H1 (cell line): Measurements from ENCODE around the gene ELOVL6. TPM values are rescaled to one million over a fixed set of nuclear protein-coding genes. Genes with fewer than 3 reads are reported as not detected.

Experiments used
- CTCF ChIA-PET: fragments of 300-600 bp; sonication (Branson Sonifier 250); formaldehyde crosslinking; loops from one replicate; lab custom pipeline; 2021; ENCODE audit not compliant: partially characterized antibody; lab: Charles Lee
- POLR2A ChIA-PET: fragments of 300-600 bp; sonication (Branson Sonifier 250); formaldehyde crosslinking; loops from one replicate; lab custom pipeline; 2021; ENCODE audit warnings: inconsistent platforms; ENCODE audit not compliant: partially characterized antibody; lab: Charles Lee
- DNase-seq, 2 experiments: peaks; one replicate each; pipeline versions ENCODE4 v3.0.0 to v3.0.0-alpha.2; 2010 to 2022; ENCODE audit warnings: low spot score in 2 of 2, low read depth in 1 of 2, mixed read lengths in 1 of 2
- FAIRE-seq: peaks from 2 replicates; lab custom pipeline; 2011; peaks lifted over from hg19 to GRCh38; lab: Jason Lieb, UNC
- H2AFZ ChIP-seq: 2 replicates; pipeline ENCODE4 v1.8.1; 2012; ENCODE audit warnings: low read length, inconsistent platforms
- H2AK5ac ChIP-seq: 2 replicates; pipeline ENCODE4 v1.6.1; 2013; ENCODE audit warnings: low read depth, low read length
- H2BK120ac ChIP-seq: replicated peaks from 2 replicates; pipeline ENCODE3; 2013; ENCODE audit warnings: low read depth, low read length, inconsistent platforms
- H2BK12ac ChIP-seq: 2 replicates; pipeline ENCODE4 v1.6.1; 2013; ENCODE audit warnings: low read depth, low read length
- H2BK15ac ChIP-seq: 2 replicates; pipeline ENCODE4 v1.6.1; 2013; ENCODE audit warnings: low read length
- H2BK20ac ChIP-seq: 2 replicates; pipeline ENCODE4 v1.6.1; 2013; ENCODE audit warnings: low read length
- H2BK5ac ChIP-seq: 2 replicates; pipeline ENCODE4 v1.6.1; 2013; ENCODE audit warnings: low read depth, low read length
- H3K14ac ChIP-seq: 2 replicates; pipeline ENCODE4 v1.6.1; 2013; ENCODE audit warnings: inconsistent platforms; ENCODE audit not compliant: insufficient read length
- H3K18ac ChIP-seq: 2 replicates; pipeline ENCODE4 v1.6.1; 2013; ENCODE audit warnings: low read length; ENCODE audit errors: extremely low read depth
- H3K23ac ChIP-seq: 2 replicates; pipeline ENCODE4 v1.6.1; 2013; ENCODE audit warnings: inconsistent platforms; ENCODE audit not compliant: insufficient read length
- H3K23me2 ChIP-seq: 2 replicates; pipeline ENCODE4 v1.6.1; 2013; ENCODE audit warnings: low read depth, low read length
- H3K27ac ChIP-seq: 2 replicates; pipeline ENCODE4 v1.6.1; 2011; ENCODE audit warnings: low read depth, low read length, inconsistent platforms
- H3K27me3 ChIP-seq, 4 experiments: replicated peaks in 1 of 4; 1 replicate in 1 of 4; 2 replicates in 3 of 4; pipeline versions ENCODE4 v1.6.1 to v1.8.1; 2011 to 2013; ENCODE audit warnings: low read length in 3 of 4, mild to moderate bottlenecking in 3 of 4, inconsistent platforms in 2 of 4, mixed read lengths in 2 of 4, moderate library complexity in 1 of 4; ENCODE audit not compliant: control insufficient read depth in 3 of 4, insufficient read depth in 3 of 4; ENCODE audit errors: extremely low read depth in 1 of 4
- H3K36me3 ChIP-seq, 4 experiments: 2 replicates each; pipeline versions ENCODE4 v1.6.1 to v1.8.1; 2011 to 2013; ENCODE audit warnings: mild to moderate bottlenecking in 4 of 4, low read length in 3 of 4, moderate library complexity in 2 of 4, control low read depth in 1 of 4, inconsistent platforms in 1 of 4; ENCODE audit not compliant: insufficient read depth in 4 of 4, control insufficient read depth in 2 of 4
- H3K4ac ChIP-seq: replicated peaks from 2 replicates; pipeline ENCODE3; 2013; ENCODE audit warnings: low read length, low read depth, mixed read lengths, inconsistent platforms; ENCODE audit not compliant: insufficient read length
- H3K4me1 ChIP-seq, 4 experiments: replicated peaks in 1 of 4; 1 replicate in 1 of 4; 2 replicates in 3 of 4; pipeline versions ENCODE4 v1.6.1 to v1.8.1; 2011 to 2013; ENCODE audit warnings: low read length in 3 of 4, inconsistent platforms in 2 of 4, mixed read lengths in 1 of 4; ENCODE audit not compliant: insufficient read depth in 4 of 4, control insufficient read depth in 3 of 4
- H3K4me2 ChIP-seq, 2 experiments: 2 replicates each; pipeline versions ENCODE4 v1.6.1 to v1.8.1; 2011 to 2013; ENCODE audit warnings: low read depth in 2 of 2, low read length in 2 of 2, control low read depth in 1 of 2, inconsistent platforms in 1 of 2, mild to moderate bottlenecking in 1 of 2; ENCODE audit not compliant: insufficient read depth in 1 of 2
- H3K4me3 ChIP-seq, 4 experiments: fragments of 200-600, 300-600 bp in 1 of 4; sonication (generic), shearing (Covaris generic), sonication (Bioruptor Twin) in 1 of 4; 2 replicates each; pipeline versions ENCODE4 v1.5.1 to v1.8.1; 2011 to 2016; ENCODE audit warnings: low read length in 4 of 4, low read depth in 3 of 4, control low read depth in 2 of 4, inconsistent platforms in 2 of 4, mild to moderate bottlenecking in 2 of 4, mixed read lengths in 1 of 4, moderate library complexity in 1 of 4; ENCODE audit not compliant: insufficient read depth in 2 of 4; ENCODE audit errors: extremely low read depth in 1 of 4
- H3K56ac ChIP-seq: replicated peaks from 2 replicates; pipeline ENCODE3; 2013; ENCODE audit warnings: low read depth, mild to moderate bottlenecking, mixed read lengths, low read length, inconsistent platforms; ENCODE audit not compliant: insufficient read length
- H3K79me1 ChIP-seq: 2 replicates; pipeline ENCODE4 v1.6.1; 2013; ENCODE audit warnings: low read depth, low read length, control low read depth
- H3K79me2 ChIP-seq, 2 experiments: 2 replicates each; pipeline versions ENCODE4 v1.6.1 to v1.8.1; 2012 to 2013; ENCODE audit warnings: low read length in 2 of 2, mild to moderate bottlenecking in 2 of 2, inconsistent platforms in 1 of 2; ENCODE audit not compliant: insufficient read depth in 2 of 2, control insufficient read depth in 1 of 2
- H3K9ac ChIP-seq, 4 experiments: replicated peaks in 1 of 4; 1 replicate in 1 of 4; 2 replicates in 3 of 4; pipeline versions ENCODE4 v1.6.1 to v1.8.1; 2011 to 2013; ENCODE audit warnings: low read depth in 3 of 4, low read length in 3 of 4, control low read depth in 2 of 4, mild to moderate bottlenecking in 2 of 4, moderate library complexity in 2 of 4, inconsistent platforms in 1 of 4; ENCODE audit errors: extremely low read depth in 1 of 4
- H3K9me3 ChIP-seq, 2 experiments: 2 replicates each; pipeline versions ENCODE4 v1.6.1 to v1.8.1; 2012 to 2013; ENCODE audit warnings: mild to moderate bottlenecking in 2 of 2, moderate library complexity in 2 of 2, control low read depth in 1 of 2, inconsistent platforms in 1 of 2, low read depth in 1 of 2, low read length in 1 of 2, mixed read lengths in 1 of 2; ENCODE audit not compliant: insufficient read depth in 2 of 2
- H4K20me1 ChIP-seq, 2 experiments: replicated peaks in 1 of 2; 2 replicates each; pipeline versions ENCODE3 to v1.8.1; 2011 to 2013; ENCODE audit warnings: inconsistent platforms in 2 of 2, low read length in 2 of 2, mild to moderate bottlenecking in 1 of 2; ENCODE audit not compliant: insufficient read depth in 2 of 2, control insufficient read depth in 1 of 2
- H4K5ac ChIP-seq: 2 replicates; pipeline ENCODE4 v1.6.1; 2013; ENCODE audit warnings: low read length, low read depth, mixed read lengths, inconsistent platforms; ENCODE audit not compliant: insufficient read length
- H4K8ac ChIP-seq: 2 replicates; pipeline ENCODE4 v1.8.0; 2013; ENCODE audit warnings: mild to moderate bottlenecking, moderate library complexity, low read length, inconsistent platforms; ENCODE audit not compliant: insufficient read depth; ENCODE audit errors: extremely low read depth
- H4K91ac ChIP-seq: replicated peaks from 2 replicates; pipeline ENCODE3; 2013; ENCODE audit warnings: low read length, mixed read lengths, inconsistent platforms; ENCODE audit not compliant: insufficient read length
- CHD1 ChIP-seq: IDR thresholded peaks from 2 replicates; pipeline ENCODE4 v1.6.1; 2012; ENCODE audit warnings: low read depth, low read length, improper control_type of control experiment
- CHD2 ChIP-seq: IDR thresholded peaks from 2 replicates; pipeline ENCODE4 v1.6.1; 2012; ENCODE audit warnings: low read length, improper control_type of control experiment
- CTBP2 ChIP-seq: IDR thresholded peaks from 2 replicates; pipeline ENCODE4 v1.7.0; 2011; ENCODE audit warnings: borderline replicate concordance, mild to moderate bottlenecking, moderate library complexity, mixed read lengths, low read length; ENCODE audit not compliant: insufficient read depth, insufficient read length
- GABPA ChIP-seq: IDR thresholded peaks from 2 replicates; pipeline ENCODE4 v1.6.1; 2011; ENCODE audit warnings: mild to moderate bottlenecking, low read length, moderate library complexity, borderline replicate concordance; ENCODE audit not compliant: insufficient read depth
- KDM5A ChIP-seq: fragments of 200-600 bp; IDR thresholded peaks from 2 replicates; pipeline ENCODE4 v1.7.1; 2012; ENCODE audit warnings: mild to moderate bottlenecking, low read length, inconsistent platforms, mixed read lengths
- MAX ChIP-seq: IDR thresholded peaks from 2 replicates; pipeline ENCODE4 v1.6.1; 2012; ENCODE audit warnings: inconsistent platforms
- NANOG ChIP-seq: IDR thresholded peaks from 2 replicates; pipeline ENCODE4 v1.6.1; 2011; ENCODE audit warnings: low read length, low read depth, mild to moderate bottlenecking, inconsistent platforms; ENCODE audit not compliant: insufficient read depth, poor library complexity, severe bottlenecking
- RFX5 ChIP-seq: IDR thresholded peaks from 2 replicates; pipeline ENCODE4 v1.6.1; 2011; ENCODE audit warnings: low read depth, low read length, improper control_type of control experiment, borderline replicate concordance
- RNF2 ChIP-seq: fragments of 200-900, 300-1000 bp; sonication (generic); IDR thresholded peaks from 2 replicates; pipeline ENCODE4 v1.7.1; 2016; ENCODE audit warnings: borderline replicate concordance, low read depth, mild to moderate bottlenecking, antibody characterized with exemption, low read length; ENCODE audit not compliant: poor library complexity, severe bottlenecking; ENCODE audit errors: missing control alignments
- SIN3A ChIP-seq, 2 experiments: IDR thresholded peaks in 1 of 2; conservative IDR thresholded peaks in 1 of 2; 2 replicates each; pipeline ENCODE4 v1.6.1; 2011 to 2012; ENCODE audit warnings: low read length in 2 of 2, improper control_type of control experiment in 1 of 2, low read depth in 1 of 2, mild to moderate bottlenecking in 1 of 2
- SUZ12 ChIP-seq: fragments of 200-600 bp; sonication (generic); IDR thresholded peaks from 2 replicates; pipeline ENCODE4 v1.6.1; 2012; ENCODE audit warnings: mild to moderate bottlenecking, inconsistent platforms, low read length, moderate library complexity, mixed read lengths
- TEAD4 ChIP-seq: IDR thresholded peaks from 2 replicates; pipeline ENCODE4 v1.6.1; 2012; ENCODE audit warnings: low read depth, low read length, inconsistent platforms, mixed read lengths
- ZNF274 ChIP-seq: IDR thresholded peaks from 2 replicates; pipeline ENCODE4 v1.7.0; 2012; ENCODE audit warnings: low read length, borderline replicate concordance; ENCODE audit errors: extremely low read depth
- WGBS, 2 experiments: shearing (Covaris generic) in 1 of 2; methylation state at CpG; one replicate each; pipeline versions ENCODE4 v1.1.6 to v1.1.7; 2013 to 2015; ENCODE audit warnings: low lambda C conversion rate in 2 of 2, mixed read lengths in 2 of 2, inconsistent platforms in 1 of 2, low coverage in 1 of 2, missing lambda C conversion rate in 1 of 2; ENCODE audit not compliant: insufficient replicate concordance in 2 of 2, insufficient coverage in 1 of 2, insufficient read length in 1 of 2; ENCODE audit errors: extremely low coverage in 1 of 2, missing lambda C conversion rate in 1 of 2; 5-methylcytosine and 5-hydroxymethylcytosine counted together
- polyA plus RNA-seq, 7 experiments: library from polyadenylated mRNA; depleted of rRNA in 3 of 7; stranded (reverse) in 5 of 7; unstranded in 2 of 7; fragments of >200 nt in 5 of 7; fragments of 200-250 nt in 2 of 7; gene quantifications; 1 replicate in 5 of 7; 2 replicates in 1 of 7; 4 replicates in 1 of 7; pipeline versions ENCODE4 v1.2.1 to v1.2.3, GENCODE V29; 2011 to 2013; ENCODE audit warnings: missing spikeins in 2 of 7, mixed read lengths in 2 of 7
- total RNA-seq: library from RNA; stranded (reverse); fragmentation: NEBNext Ultra II Directional; extraction: Animal tissue kit (Norgen Biotek cat#: 25700); gene quantifications from 2 replicates; pipeline ENCODE4 v1.2.1, GENCODE V29; 2021

Gene ELOVL6
- total and polyA plus RNA-seq, 2 of the 8 experiments (the other 6 are each of a cell fraction or from before 2014, with no cell fraction given) = 27.8 to 86.6 TPM

GRCh38 chr4:110159541-110159940 lies 38.9 kb downstream of the ELOVL6 start:
- H3K14ac ChIP-seq = no peak overlapping the region
- H3K4me2 ChIP-seq = no peak overlapping the region
- POLR2A ChIA-PET = interaction anchor here (1.2 kb wide), 1 partner anchor 29 kb away, joined by 3 read pairs; no protein-coding TSS in a partner anchor
- H2BK20ac ChIP-seq = no peak overlapping the region
- H4K20me1 ChIP-seq = peaks cover 0 to 3% of the 10 kb centered on the region in 2 experiments
- no peaks in the 10 kb centered on the region for H3K27me3 ChIP-seq
- H3K9ac ChIP-seq = no peak overlapping the region
- no peaks in the 10 kb centered on the region for H3K23me2 ChIP-seq
- H3K18ac ChIP-seq = no peak overlapping the region
- no peak overlapping the region for H2BK120ac ChIP-seq
- no peak overlapping the region for H3K4me3 ChIP-seq
- H4K91ac ChIP-seq = no peak overlapping the region
- no peak overlapping the region for H2AFZ ChIP-seq
- no peaks in the 10 kb centered on the region for H3K4me1 ChIP-seq
- H3K36me3 ChIP-seq = peaks cover 0 to 8% (median 0%) of the 10 kb centered on the region in 4 experiments; a peak in 3 of 8 replicates
- no peak overlapping the region for H2BK5ac ChIP-seq
- no peak overlapping the region for H3K27ac ChIP-seq
- no peaks in the 10 kb centered on the region; the same call in 1 of the 2 replicates for H3K79me1 ChIP-seq
- peaks cover 3 to 79% of the 10 kb centered on the region in 2 experiments; a peak in 2 of 4 replicates for H3K79me2 ChIP-seq
- H4K8ac ChIP-seq = no peak overlapping the region
- no peak overlapping the region for H3K4ac ChIP-seq
- peak overlapping the region; percentile 68 for H4K5ac ChIP-seq
- no peak overlapping the region for H2BK15ac ChIP-seq
- H3K56ac ChIP-seq = no peak overlapping the region
- CTCF ChIA-PET = interaction anchor here (1.2 to 1.5 kb wide), 3 partner anchors 14 to 108 kb away, joined by 3 to 5 read pairs (median 4); no protein-coding TSS in a partner anchor
- H3K23ac ChIP-seq = no peak overlapping the region
- DNase-seq = no peak
- 63% methylated on average over 4 of the region's 4 CpGs; no CpG with 5 or more reads in 1 of the 2 experiments for WGBS, 2 experiments
- no peak overlapping the region for H2BK12ac ChIP-seq
- FAIRE-seq = no peak
- H3K9me3 ChIP-seq = 0 out of 4 replicates have a peak, but pooled peaks cover 0 to 3% of the 10 kb centered on the region in 2 experiments
- H2AK5ac ChIP-seq = no peak overlapping the region
- TF ChIP-seq SIN3A (conservative IDR thresholded peaks at IDR 0.05 in 1 of 2, IDR thresholded peaks at IDR 0.05 in 1 of 2; ENCODE audit: low read depth in 1 of 2, low read length in 2 of 2) = no peak
- no peak for TF ChIP-seq GABPA
- no peak for TF ChIP-seq CTBP2
- TF ChIP-seq CHD1 = no peak
- no peak for TF ChIP-seq SUZ12
- TF ChIP-seq KDM5A = no peak
- TF ChIP-seq CHD2 = no peak
- TF ChIP-seq MAX = no peak
- no peak for TF ChIP-seq RFX5
- no peak for TF ChIP-seq NANOG
- TF ChIP-seq RNF2 = no peak
- no peak for TF ChIP-seq TEAD4
- no peak for TF ChIP-seq ZNF274
